Tibial artery (tissue), 4 donors: Measurements from ENCODE around the gene SMR3B.

Source experiments
- DNase-seq, 2 donors: peaks; one replicate each; pipeline ENCODE4 v3.0.0-alpha.2; 2019
- H3K27ac ChIP-seq, 2 donors: fragments of 200-600 bp; sonication (generic) in 1 of 2; 1 replicate in 1 of 2; 2 replicates in 1 of 2; pipeline ENCODE4 v1.5.1; 2018 to 2019; ENCODE audit warnings: mild to moderate bottlenecking in 1 of 2
- H3K27me3 ChIP-seq, 2 donors: fragments of 200-600 bp; sonication (generic) in 1 of 2; one replicate each; pipeline versions ENCODE4 v1.5.1 to v1.6.0; 2016 to 2019
- H3K36me3 ChIP-seq, 3 donors: fragments of 200-600 bp; sonication (generic) in 2 of 3; one replicate each; pipeline ENCODE4 v1.5.1; 2016 to 2019; ENCODE audit warnings: mild to moderate bottlenecking in 2 of 3
- H3K4me1 ChIP-seq, 4 donors: fragments of 200-600 bp; sonication (generic) in 2 of 4; 1 replicate in 3 of 4; 2 replicates in 1 of 4; pipeline ENCODE4 v1.5.1; 2016 to 2019
- H3K4me3 ChIP-seq, 2 donors: fragments of 200-600 bp; sonication (generic) in 1 of 2; 1 replicate in 1 of 2; 2 replicates in 1 of 2; pipeline ENCODE4 v1.5.1; 2018 to 2019; ENCODE audit warnings: mild to moderate bottlenecking in 2 of 2
- H3K9me3 ChIP-seq, 3 donors: fragments of 200-600 bp; sonication (generic) in 1 of 3; one replicate each; pipeline ENCODE4 v1.5.1; 2016 to 2019
- intact Hi-C: fragments of 100-400 bp; cut with DNase I; formaldehyde crosslinking; loops from one replicate; pipeline ENCODE4 v1.15.0; 2023; ENCODE audit warnings: low total_unique reads
- TF ChIP-seq, protein P1 (sequence below), 2 experiments: fragments of 200-600 bp in 1 of 2; fragments of 450-650 bp in 1 of 2; IDR thresholded peaks; one replicate each; pipeline ENCODE4 v1.5.1; 2017 to 2019; ENCODE audit warnings: antibody characterized with exemption in 2 of 2, mild to moderate bottlenecking in 1 of 2, moderate library complexity in 1 of 2

Gene SMR3B

DNA sequence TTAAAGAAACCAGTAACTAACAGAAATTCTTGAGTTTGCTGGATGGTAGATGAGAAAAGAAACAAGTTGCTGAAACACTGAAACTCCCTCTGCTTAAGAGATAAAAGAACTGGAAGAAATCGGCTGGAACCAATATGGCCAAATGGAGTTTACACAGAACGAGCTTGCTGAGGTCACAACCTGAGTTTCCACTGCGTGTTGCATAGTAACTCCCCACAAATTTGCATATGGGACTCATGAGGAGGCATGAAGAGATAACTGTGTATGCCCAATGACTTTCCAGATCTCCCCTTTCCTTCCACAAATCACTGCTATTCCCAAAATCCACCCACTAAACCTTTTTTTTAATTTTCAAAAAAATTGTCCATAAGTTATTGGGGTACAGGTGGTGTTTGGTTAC lies 10.2 kb upstream of the SMR3B start:
- Histone ChIP-seq H3K4me3 (no peak overlapping the region), H3K4me1 (no peaks in the 10 kb centered on the region), H3K27me3 (no peaks in the 10 kb centered on the region), H3K9me3 (no peaks in the 10 kb centered on the region), H3K27ac (no peak overlapping the region), H3K36me3 (no peaks in the 10 kb centered on the region)
- TF ChIP-seq, protein P1, sequence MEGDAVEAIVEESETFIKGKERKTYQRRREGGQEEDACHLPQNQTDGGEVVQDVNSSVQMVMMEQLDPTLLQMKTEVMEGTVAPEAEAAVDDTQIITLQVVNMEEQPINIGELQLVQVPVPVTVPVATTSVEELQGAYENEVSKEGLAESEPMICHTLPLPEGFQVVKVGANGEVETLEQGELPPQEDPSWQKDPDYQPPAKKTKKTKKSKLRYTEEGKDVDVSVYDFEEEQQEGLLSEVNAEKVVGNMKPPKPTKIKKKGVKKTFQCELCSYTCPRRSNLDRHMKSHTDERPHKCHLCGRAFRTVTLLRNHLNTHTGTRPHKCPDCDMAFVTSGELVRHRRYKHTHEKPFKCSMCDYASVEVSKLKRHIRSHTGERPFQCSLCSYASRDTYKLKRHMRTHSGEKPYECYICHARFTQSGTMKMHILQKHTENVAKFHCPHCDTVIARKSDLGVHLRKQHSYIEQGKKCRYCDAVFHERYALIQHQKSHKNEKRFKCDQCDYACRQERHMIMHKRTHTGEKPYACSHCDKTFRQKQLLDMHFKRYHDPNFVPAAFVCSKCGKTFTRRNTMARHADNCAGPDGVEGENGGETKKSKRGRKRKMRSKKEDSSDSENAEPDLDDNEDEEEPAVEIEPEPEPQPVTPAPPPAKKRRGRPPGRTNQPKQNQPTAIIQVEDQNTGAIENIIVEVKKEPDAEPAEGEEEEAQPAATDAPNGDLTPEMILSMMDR (IDR thresholded peaks at IDR 0.05) = no peak
- intact Hi-C loops = no loop called here
- DNase-seq = no peak

DNA sequence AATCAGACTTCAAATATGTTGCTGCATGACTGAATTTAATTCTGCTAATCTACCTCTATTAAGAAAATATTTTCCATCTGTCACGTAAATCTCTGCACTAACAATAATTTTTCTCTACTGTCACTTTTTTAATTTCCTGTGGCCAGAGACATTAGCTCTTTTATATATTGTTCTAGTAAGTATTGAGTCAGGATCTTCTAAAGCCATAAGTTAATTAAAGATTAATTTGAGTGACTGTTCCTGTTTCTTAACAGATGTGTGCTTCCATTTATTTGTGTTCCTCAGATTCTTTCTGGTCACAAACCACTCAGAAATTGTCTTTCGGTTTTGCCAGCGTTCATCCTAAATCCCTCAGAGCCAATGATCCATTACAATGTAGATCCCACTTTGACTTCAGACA lies 2.4 kb upstream of the SMR3B start:
- Histone ChIP-seq H3K9me3 (no peaks in the 10 kb centered on the region), H3K27me3 (no peaks in the 10 kb centered on the region), H3K36me3 (no peaks in the 10 kb centered on the region), H3K27ac (no peak overlapping the region), H3K4me1 (no peaks in the 10 kb centered on the region), H3K4me3 (no peak overlapping the region)
- DNase-seq = no peak
- TF ChIP-seq, protein P1 (IDR thresholded peaks at IDR 0.05) = no peak
- intact Hi-C loops = no loop called here

- no peaks in the 10 kb centered on the region for H3K9me3 ChIP-seq
- intact Hi-C loops = no loop called here
- DNase-seq = no peak
- no peaks in the 10 kb centered on the region for H3K27me3 ChIP-seq
- TF ChIP-seq, protein P1 (IDR thresholded peaks at IDR 0.05) = no peak
- H3K4me3 ChIP-seq = no peak overlapping the region
- no peak overlapping the region for H3K27ac ChIP-seq
- no peaks in the 10 kb centered on the region for H3K36me3 ChIP-seq
- H3K4me1 ChIP-seq = no peaks in the 10 kb centered on the region
These were observed 9.3 kb downstream of the SMR3B start for GRCh38 chr4:70392057-70392776.

- H3K36me3 ChIP-seq = no peaks in the 10 kb centered on the region
- no peaks in the 10 kb centered on the region for H3K27me3 ChIP-seq
- intact Hi-C loops = no loop called here
- no peak within 1 kb of the TSS for H3K4me3 ChIP-seq
- DNase-seq = no peak
- no peak within 1 kb of the TSS for H3K27ac ChIP-seq
- H3K9me3 ChIP-seq = no peaks in the 10 kb centered on the region
- H3K4me1 ChIP-seq = no peaks in the 10 kb centered on the region
- TF ChIP-seq, protein P1 (IDR thresholded peaks at IDR 0.05) = no peak
These were observed 14.6 kb downstream of the SMR3B start, which contains the start of gene OPRPN for GRCh38 chr4:70397580-70397979. Gene OPRPN (plus strand): TSS chr4:70397940. CDS start chr4:70399286, 1,346 bp downstream.

- Histone ChIP-seq H3K36me3 (no peaks in the 10 kb centered on the region), H3K4me3 (no peak overlapping the region), H3K27me3 (no peaks in the 10 kb centered on the region), H3K27ac (no peak overlapping the region), H3K4me1 (no peaks in the 10 kb centered on the region), H3K9me3 (no peaks in the 10 kb centered on the region)
- DNase-seq = no peak
- intact Hi-C loops = no loop called here
- TF ChIP-seq, protein P1 (IDR thresholded peaks at IDR 0.05) = no peak
These were observed 16.4 kb downstream of the SMR3B start for GRCh38 chr4:70399319-70399718.
